Osteocyte (in vitro differentiated cells): ENCODE results near the gene ARAP2. TPM values are rescaled to one million over a fixed set of nuclear protein-coding genes. Genes with fewer than 3 reads are reported as not detected.

Experiments used
- DNase-seq: peaks from one replicate; pipeline ENCODE4 v3.0.0; 2021; ENCODE audit warnings: mixed read lengths; ENCODE audit not compliant: unreplicated experiment; ENCODE audit errors: extremely low spot score
- H3K27ac Mint-ChIP-seq: one replicate; pipeline ENCODE4 v1.8.0; 2021; ENCODE audit warnings: mild to moderate bottlenecking, mixed read lengths; ENCODE audit not compliant: unreplicated experiment
- H3K27me3 Mint-ChIP-seq: one replicate; pipeline ENCODE4 v1.8.0; 2021; ENCODE audit warnings: mixed read lengths; ENCODE audit not compliant: unreplicated experiment
- H3K36me3 Mint-ChIP-seq: one replicate; pipeline ENCODE4 v1.8.0; 2021; ENCODE audit warnings: mixed read lengths; ENCODE audit not compliant: unreplicated experiment
- H3K4me1 Mint-ChIP-seq: one replicate; pipeline ENCODE4 v1.8.0; 2021; ENCODE audit warnings: mixed read lengths; ENCODE audit not compliant: unreplicated experiment
- H3K4me3 Mint-ChIP-seq: one replicate; pipeline ENCODE4 v1.8.0; 2021; ENCODE audit warnings: mild to moderate bottlenecking, moderate library complexity, mixed read lengths; ENCODE audit not compliant: unreplicated experiment
- H3K9me3 Mint-ChIP-seq: one replicate; pipeline ENCODE4 v1.8.0; 2021; ENCODE audit warnings: mixed read lengths; ENCODE audit not compliant: unreplicated experiment
- total RNA-seq: library from RNA; stranded (reverse); gene quantifications from 2 replicates; pipeline ENCODE4 v1.2.1, GENCODE V29; 2021
- TF ChIP-seq, protein P1 (sequence below): fragments of 200-600 bp; sonication (generic); IDR thresholded peaks from 2 replicates; pipeline ENCODE4 v1.5.0; 2021; ENCODE audit warnings: antibody characterized with exemption, mild to moderate bottlenecking, moderate library complexity

The ARAP2 gene
- total RNA-seq, 1 donor from 2014 or later: 1.0 TPM

DNA sequence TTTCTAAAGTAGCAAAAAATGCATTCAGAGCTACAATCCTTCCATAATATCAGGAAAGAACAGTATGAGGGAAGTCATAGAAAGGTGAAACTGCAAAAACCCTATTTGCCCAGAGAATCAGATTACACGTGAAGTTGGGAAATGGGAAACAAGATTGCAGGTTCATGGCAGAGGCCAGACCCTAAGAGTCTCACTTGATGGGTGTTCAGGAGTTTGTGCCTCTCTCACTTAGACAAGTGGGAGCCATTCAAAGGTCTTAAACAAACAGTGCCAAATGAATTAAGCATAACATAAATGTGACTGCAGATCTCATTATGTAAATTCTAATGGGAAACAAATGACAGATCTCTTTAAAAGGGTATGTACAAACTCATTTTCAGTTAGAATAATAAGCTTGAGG lies 91.6 kb downstream of the ARAP2 start:
- TF ChIP-seq, protein P1, sequence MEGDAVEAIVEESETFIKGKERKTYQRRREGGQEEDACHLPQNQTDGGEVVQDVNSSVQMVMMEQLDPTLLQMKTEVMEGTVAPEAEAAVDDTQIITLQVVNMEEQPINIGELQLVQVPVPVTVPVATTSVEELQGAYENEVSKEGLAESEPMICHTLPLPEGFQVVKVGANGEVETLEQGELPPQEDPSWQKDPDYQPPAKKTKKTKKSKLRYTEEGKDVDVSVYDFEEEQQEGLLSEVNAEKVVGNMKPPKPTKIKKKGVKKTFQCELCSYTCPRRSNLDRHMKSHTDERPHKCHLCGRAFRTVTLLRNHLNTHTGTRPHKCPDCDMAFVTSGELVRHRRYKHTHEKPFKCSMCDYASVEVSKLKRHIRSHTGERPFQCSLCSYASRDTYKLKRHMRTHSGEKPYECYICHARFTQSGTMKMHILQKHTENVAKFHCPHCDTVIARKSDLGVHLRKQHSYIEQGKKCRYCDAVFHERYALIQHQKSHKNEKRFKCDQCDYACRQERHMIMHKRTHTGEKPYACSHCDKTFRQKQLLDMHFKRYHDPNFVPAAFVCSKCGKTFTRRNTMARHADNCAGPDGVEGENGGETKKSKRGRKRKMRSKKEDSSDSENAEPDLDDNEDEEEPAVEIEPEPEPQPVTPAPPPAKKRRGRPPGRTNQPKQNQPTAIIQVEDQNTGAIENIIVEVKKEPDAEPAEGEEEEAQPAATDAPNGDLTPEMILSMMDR: no peak
- no peak overlapping the region for H3K27ac Mint-ChIP-seq
- no peaks in the 10 kb centered on the region for H3K36me3 Mint-ChIP-seq
- H3K4me3 Mint-ChIP-seq: no peak overlapping the region
- H3K4me1 Mint-ChIP-seq: no peaks in the 10 kb centered on the region
- H3K9me3 Mint-ChIP-seq: no peaks in the 10 kb centered on the region
- H3K27me3 Mint-ChIP-seq: no peaks in the 10 kb centered on the region
- DNase-seq: no peak

DNA sequence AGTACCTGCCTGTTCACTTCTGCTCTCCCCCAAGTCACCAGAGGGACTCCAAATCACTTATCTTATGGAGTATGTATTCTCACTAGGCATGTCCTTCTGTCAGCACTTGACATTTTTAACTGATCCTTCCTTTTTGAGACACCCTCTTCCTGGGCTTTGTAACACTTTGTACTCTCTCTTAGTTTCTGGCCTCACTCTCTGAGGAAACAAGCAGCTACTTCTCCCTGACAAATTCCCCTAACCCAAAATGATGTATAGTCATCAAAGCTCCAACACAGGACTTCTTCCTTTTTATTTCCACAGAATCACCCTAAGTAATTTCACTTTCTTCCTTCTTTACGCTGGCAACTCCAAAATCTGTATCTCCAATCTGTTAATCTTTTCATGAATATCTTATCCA lies 101.8 kb downstream of the ARAP2 start:
- Mint-ChIP-seq H3K4me3 (no peak overlapping the region), H3K27me3 (no peaks in the 10 kb centered on the region), H3K4me1 (no peaks in the 10 kb centered on the region), H3K27ac (no peak overlapping the region), H3K36me3 (no peaks in the 10 kb centered on the region), H3K9me3 (no peaks in the 10 kb centered on the region)
- DNase-seq: no peak
- TF ChIP-seq, protein P1: no peak

DNA sequence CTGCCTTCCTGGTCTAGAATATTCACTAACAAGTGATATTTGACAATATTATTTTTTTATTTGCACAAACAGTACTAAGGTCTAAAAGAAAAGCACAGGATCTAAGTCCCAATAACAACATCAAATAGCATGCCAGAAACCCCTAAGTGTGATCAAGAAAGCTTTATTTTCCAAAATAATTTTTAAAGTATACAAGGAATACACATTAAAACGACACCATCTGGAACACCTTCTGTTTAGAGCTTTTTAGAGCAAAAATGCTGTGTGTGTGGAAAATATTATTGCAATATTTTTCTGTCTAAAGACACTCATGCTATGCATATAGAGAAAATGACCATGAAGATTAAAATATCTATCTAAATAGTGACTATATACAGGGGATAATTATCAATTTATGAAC lies 103.1 kb downstream of the ARAP2 start:
- no peaks in the 10 kb centered on the region for H3K27me3 Mint-ChIP-seq
- H3K4me1 Mint-ChIP-seq: no peaks in the 10 kb centered on the region
- no peak overlapping the region for H3K27ac Mint-ChIP-seq
- no peaks in the 10 kb centered on the region for H3K36me3 Mint-ChIP-seq
- H3K4me3 Mint-ChIP-seq: no peak overlapping the region
- H3K9me3 Mint-ChIP-seq: no peaks in the 10 kb centered on the region
- no peak for DNase-seq
- TF ChIP-seq, protein P1: no peak

DNA sequence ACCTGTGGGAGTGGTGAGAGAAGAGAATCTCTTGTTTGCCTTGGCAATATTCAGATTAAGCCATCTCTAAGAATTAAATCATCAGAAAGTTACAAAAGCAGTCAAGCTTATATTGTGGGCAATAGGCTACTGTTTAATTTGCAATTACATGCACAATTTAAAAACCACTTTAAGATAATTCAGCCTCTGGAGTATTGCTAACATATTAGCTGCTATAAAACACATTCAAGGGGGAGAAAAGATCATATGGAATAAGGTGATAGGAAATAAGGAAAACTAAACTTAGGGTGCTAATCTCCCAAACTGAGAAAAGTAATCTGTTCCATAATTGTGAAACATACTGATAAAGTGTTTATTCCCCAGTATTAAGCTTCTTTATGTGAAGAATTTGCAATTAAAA lies 103.9 kb downstream of the ARAP2 start:
- H3K4me3 Mint-ChIP-seq: no peak overlapping the region
- TF ChIP-seq, protein P1: no peak
- H3K27me3 Mint-ChIP-seq: no peaks in the 10 kb centered on the region
- no peaks in the 10 kb centered on the region for H3K36me3 Mint-ChIP-seq
- no peak for DNase-seq
- H3K27ac Mint-ChIP-seq: no peak overlapping the region
- H3K4me1 Mint-ChIP-seq: no peaks in the 10 kb centered on the region
- H3K9me3 Mint-ChIP-seq: no peaks in the 10 kb centered on the region

- Mint-ChIP-seq H3K4me3 (no peak overlapping the region), H3K27me3 (no peaks in the 10 kb centered on the region), H3K9me3 (no peaks in the 10 kb centered on the region), H3K36me3 (no peaks in the 10 kb centered on the region), H3K27ac (no peak overlapping the region), H3K4me1 (no peaks in the 10 kb centered on the region)
- no peak for DNase-seq
- TF ChIP-seq, protein P1: no peak
These were observed 106.1 kb downstream of the ARAP2 start for GRCh38 chr4:36138220-36138619.
